ENCODE results near the gene CCT8L2. TPM values are rescaled to one million over a fixed set of nuclear protein-coding genes. Genes with fewer than 3 reads are reported as not detected.
"Not testable (repeated sequence)": the region's sequence is repeated elsewhere in the genome, so short reads cannot be mapped to it uniquely, and the experiment has no call there.

CCT8L2 gene
- total and polyA plus RNA-seq, 2 of the 4 experiments (the other 2 are of a cell fraction): not detected

DNA sequence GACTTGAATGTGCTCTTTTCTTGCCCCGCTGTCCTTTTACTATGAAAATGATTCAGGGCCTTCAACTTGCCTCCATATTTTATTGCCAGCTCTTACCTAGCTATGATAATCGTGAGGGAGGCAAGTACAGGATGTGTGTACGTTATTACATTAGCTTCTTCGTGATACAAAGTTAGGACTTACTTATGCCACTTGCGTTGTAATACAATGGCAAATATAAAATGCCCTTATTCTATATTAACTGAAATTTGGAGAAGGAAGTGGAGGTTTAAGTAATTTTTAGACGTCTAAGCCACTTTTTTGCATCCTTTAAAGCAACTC lies 10.8 kb upstream of the CCT8L2 start:
- Histone ChIP-seq H3K9me1 (ENCODE audit: insufficient read depth, low read length) (no peaks in the 10 kb centered on the region), H3K36me3 (ENCODE audit: control insufficient read depth, insufficient read depth, low read length) (no peaks in the 10 kb centered on the region), H2AK5ac (ENCODE audit: low read depth, low read length) (no peak overlapping the region), H2BK20ac (ENCODE audit: low read depth, low read length) (no peak overlapping the region), H3K27ac (ENCODE audit: insufficient read depth, low read length) (no peak overlapping the region), H2BK15ac (ENCODE audit: low read depth, low read length) (no peak overlapping the region), H3K9me3 (ENCODE audit: control insufficient read depth, insufficient read depth, low read length) (no peaks in the 10 kb centered on the region), H3K18ac (ENCODE audit: low read depth, low read length) (no peak overlapping the region), H2BK120ac (ENCODE audit: low read depth, low read length) (no peak overlapping the region), H3K27me3 (ENCODE audit: control insufficient read depth, insufficient read depth, low read length) (no peaks in the 10 kb centered on the region), H3K9ac (ENCODE audit: low read depth, low read length) (no peak overlapping the region), H3K4ac (ENCODE audit: low read depth, low read length) (no peak overlapping the region), H3K4me3 (ENCODE audit: insufficient read depth, low read depth, low read length) (no peak overlapping the region), H3K4me1 (ENCODE audit: control insufficient read depth, insufficient read depth, low read length) (no peaks in the 10 kb centered on the region), H4K91ac (ENCODE audit: insufficient read depth, low read depth, low read length) (no peak overlapping the region), H2AK9ac (replicated peaks; ENCODE audit: low read depth, low read length, poor library complexity) (no peak overlapping the region), H3K4me2 (ENCODE audit: low read depth, low read length) (no peak overlapping the region), H4K20me1 (ENCODE audit: insufficient read depth, low read length) (no peaks in the 10 kb centered on the region), H3K56ac (ENCODE audit: extremely low read depth, insufficient read depth, low read length) (no peak overlapping the region), H3K23ac (ENCODE audit: low read depth, low read length) (no peak overlapping the region), H4K5ac (ENCODE audit: low read depth, low read length) (no peak overlapping the region), H4K8ac (ENCODE audit: low read depth in 2 of 2, low read length in 2 of 2) (no peak overlapping the region), H2AFZ (replicated peaks; ENCODE audit: low read length, poor library complexity) (no peak overlapping the region), H3K14ac (replicated peaks; ENCODE audit: low read depth, low read length) (no peak overlapping the region), H3K79me1 (ENCODE audit: low read depth in 1 of 2, low read length in 2 of 2) (no peaks in the 10 kb centered on the region), H2BK5ac (ENCODE audit: low read depth, low read length, poor library complexity, severe bottlenecking) (no peak overlapping the region)
- DNase-seq: no peak
- WGBS, 2 experiments (ENCODE audit: extremely low coverage in 2 of 2, insufficient read length in 1 of 2): no CpG with 5 or more reads among the region's 6 CpGs
- ChIA-PET CTCF (no interaction called here), POLR2A (ENCODE audit: unreplicated experiment) (no interaction called here)
- intact Hi-C loops (cut with micrococcal nuclease) (no loop called here), dilution Hi-C loops (cut with HindIII; ENCODE audit: low sequenced_read_pairs, unreplicated experiment) (no loop called here), in situ Hi-C loops (cut with MboI; ENCODE audit: low sequenced_read_pairs) (no loop called here)
- no peak for ATAC-seq (ENCODE audit: low read depth)
- BruUV-seq (replicated peaks): no TSS peak
- TF ChIP-seq CEBPB (IDR thresholded peaks at IDR 0.05; ENCODE audit: low read depth, low read length): no peak
- TF ChIP-seq, protein P1, sequence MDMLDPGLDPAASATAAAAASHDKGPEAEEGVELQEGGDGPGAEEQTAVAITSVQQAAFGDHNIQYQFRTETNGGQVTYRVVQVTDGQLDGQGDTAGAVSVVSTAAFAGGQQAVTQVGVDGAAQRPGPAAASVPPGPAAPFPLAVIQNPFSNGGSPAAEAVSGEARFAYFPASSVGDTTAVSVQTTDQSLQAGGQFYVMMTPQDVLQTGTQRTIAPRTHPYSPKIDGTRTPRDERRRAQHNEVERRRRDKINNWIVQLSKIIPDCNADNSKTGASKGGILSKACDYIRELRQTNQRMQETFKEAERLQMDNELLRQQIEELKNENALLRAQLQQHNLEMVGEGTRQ (IDR thresholded peaks at IDR 0.05; ENCODE audit: low read depth, low read length): no peak
- TF ChIP-seq MXI1 (IDR thresholded peaks at IDR 0.05; ENCODE audit: borderline replicate concordance, low read depth, low read length): no peak

- H2BK15ac ChIP-seq (ENCODE audit: low read depth, low read length); DNase-seq; H3K9me3 ChIP-seq (ENCODE audit: control insufficient read depth, insufficient read depth, low read length); H4K5ac ChIP-seq (ENCODE audit: low read depth, low read length); intact Hi-C loops (cut with micrococcal nuclease); H3K27me3 ChIP-seq (ENCODE audit: control insufficient read depth, insufficient read depth, low read length); H3K9me1 ChIP-seq (ENCODE audit: insufficient read depth, low read length); H3K18ac ChIP-seq (ENCODE audit: low read depth, low read length); H3K4me3 ChIP-seq (ENCODE audit: insufficient read depth, low read depth, low read length); POLR2A ChIA-PET (ENCODE audit: unreplicated experiment); H4K91ac ChIP-seq (ENCODE audit: insufficient read depth, low read depth, low read length); H4K8ac ChIP-seq (ENCODE audit: low read depth in 2 of 2, low read length in 2 of 2); H3K27ac ChIP-seq (ENCODE audit: insufficient read depth, low read length); H3K56ac ChIP-seq (ENCODE audit: extremely low read depth, insufficient read depth, low read length); H2BK5ac ChIP-seq (ENCODE audit: low read depth, low read length, poor library complexity, severe bottlenecking); dilution Hi-C loops (cut with HindIII; ENCODE audit: low sequenced_read_pairs, unreplicated experiment); H2AFZ ChIP-seq (replicated peaks; ENCODE audit: low read length, poor library complexity); H4K20me1 ChIP-seq (ENCODE audit: insufficient read depth, low read length); in situ Hi-C loops (cut with MboI; ENCODE audit: low sequenced_read_pairs); H3K79me1 ChIP-seq (ENCODE audit: low read depth in 1 of 2, low read length in 2 of 2); H3K14ac ChIP-seq (replicated peaks; ENCODE audit: low read depth, low read length); H3K9ac ChIP-seq (ENCODE audit: low read depth, low read length); H3K4me1 ChIP-seq (ENCODE audit: control insufficient read depth, insufficient read depth, low read length); H2AK5ac ChIP-seq (ENCODE audit: low read depth, low read length); H2AK9ac ChIP-seq (replicated peaks; ENCODE audit: low read depth, low read length, poor library complexity); H3K36me3 ChIP-seq (ENCODE audit: control insufficient read depth, insufficient read depth, low read length); H3K4me2 ChIP-seq (ENCODE audit: low read depth, low read length); H3K23ac ChIP-seq (ENCODE audit: low read depth, low read length); H2BK20ac ChIP-seq (ENCODE audit: low read depth, low read length); ATAC-seq (ENCODE audit: low read depth); BruUV-seq (replicated peaks); CTCF ChIA-PET; H2BK120ac ChIP-seq (ENCODE audit: low read depth, low read length); H3K4ac ChIP-seq (ENCODE audit: low read depth, low read length): not testable (repeated sequence)
- 4% methylated on average over 8 of the region's 33 CpGs; no CpG with 5 or more reads in 1 of the 2 experiments for WGBS, 2 experiments (ENCODE audit: extremely low coverage in 2 of 2, insufficient read length in 1 of 2)
These were observed 10.3 kb upstream of the CCT8L2 start for GRCh38 chr22:16602728-16603447.
